Neuron (in vitro differentiated cells): Measurements from ENCODE around the gene DPYD.

Experiments
- H2AFZ ChIP-seq: one replicate; pipeline ENCODE4 v1.6.1; 2013; ENCODE audit warnings: low read depth, mild to moderate bottlenecking, inconsistent platforms, low read length, moderate library complexity
- H3K27me3 ChIP-seq: one replicate; pipeline ENCODE4 v1.6.1; 2013; ENCODE audit warnings: low read length; ENCODE audit not compliant: insufficient read depth
- H3K36me3 ChIP-seq: one replicate; pipeline ENCODE4 v1.6.1; 2013; ENCODE audit warnings: low read length; ENCODE audit not compliant: insufficient read depth
- H3K4me1 ChIP-seq: one replicate; pipeline ENCODE4 v1.6.1; 2013; ENCODE audit warnings: low read length; ENCODE audit not compliant: insufficient read depth
- H3K4me3 ChIP-seq: 2 replicates; pipeline ENCODE4 v1.5.1; 2013; ENCODE audit warnings: mild to moderate bottlenecking, low read length, moderate library complexity
- H3K9me3 ChIP-seq: one replicate; pipeline ENCODE4 v1.6.1; 2013; ENCODE audit warnings: low read length

DPYD gene

GRCh38 chr1:97041026-97041425 is 879.8 kb downstream of the DPYD start:
- Histone ChIP-seq H3K4me1 (no peaks in the 10 kb centered on the region), H3K36me3 (no peaks in the 10 kb centered on the region), H3K27me3 (no peaks in the 10 kb centered on the region)

GRCh38 chr1:97038410-97038809 is 882.4 kb downstream of the DPYD start:
- no peaks in the 10 kb centered on the region for H3K9me3 ChIP-seq
- H3K27me3 ChIP-seq = no peaks in the 10 kb centered on the region
- no peak overlapping the region for H2AFZ ChIP-seq

More at GRCh38 chr1:97041026-97041425, 879.8 kb downstream of the DPYD start:
- Histone ChIP-seq H3K9me3 (no peaks in the 10 kb centered on the region), H2AFZ (no peak overlapping the region), H3K4me3 (no peak overlapping the region)

GRCh38 chr1:97034651-97035050 is 886.2 kb downstream of the DPYD start:
- no peaks in the 10 kb centered on the region for H3K4me1 ChIP-seq
- no peaks in the 10 kb centered on the region for H3K9me3 ChIP-seq
- no peak overlapping the region for H2AFZ ChIP-seq
- no peak overlapping the region for H3K4me3 ChIP-seq
- no peaks in the 10 kb centered on the region for H3K36me3 ChIP-seq
- H3K27me3 ChIP-seq = no peaks in the 10 kb centered on the region

More at GRCh38 chr1:97038410-97038809, 882.4 kb downstream of the DPYD start:
- Histone ChIP-seq H3K4me1 (no peaks in the 10 kb centered on the region), H3K4me3 (no peak overlapping the region), H3K36me3 (no peaks in the 10 kb centered on the region)

- no peaks in the 10 kb centered on the region for H3K9me3 ChIP-seq
- H3K36me3 ChIP-seq = no peaks in the 10 kb centered on the region
- no peaks in the 10 kb centered on the region for H3K27me3 ChIP-seq
- H3K4me1 ChIP-seq = no peaks in the 10 kb centered on the region
- H3K4me3 ChIP-seq = no peak overlapping the region
- no peak overlapping the region for H2AFZ ChIP-seq
Measured at GRCh38 chr1:97033949-97034348, 886.9 kb downstream of the DPYD start.
